GM12878 (cell line): ENCODE results near the gene PLEKHA6. TPM values are rescaled to one million over a fixed set of nuclear protein-coding genes. Genes with fewer than 3 reads are reported as not detected.

Experiments used
- ATAC-seq: fragments of 200-7000 bp; cut with Tn5 transposase; 3 replicates; pipeline ENCODE4 v1.9.1; 2020; ENCODE audit warnings: mild to moderate bottlenecking, moderate library complexity
- BruUV-seq: library from RNA; stranded (reverse); fragments of 400-500 nt; replicated peaks from 2 replicates; lab custom pipeline; 2021; lab: Mats Ljungman, UMichigan
- CTCF ChIA-PET: fragments of 300-600 bp; sonication (Branson Sonifier 250); formaldehyde crosslinking; extraction: SDS; loops from one replicate; lab custom pipeline; 2021; ENCODE audit warnings: inconsistent platforms; lab: Yijun Ruan, JAX
- POLR2A ChIA-PET: fragments of 350-600 bp; formaldehyde crosslinking; extraction: SDS; loops from one replicate; lab custom pipeline; 2021; ENCODE audit warnings: inconsistent platforms; lab: Charles Lee
- RAD21 ChIA-PET: fragments of 300-600 bp; sonication (Branson Sonifier 250); formaldehyde crosslinking; loops from one replicate; lab custom pipeline; 2023; ENCODE audit warnings: antibody characterized with exemption; ENCODE audit not compliant: unreplicated experiment; lab: Charles Lee
- SMC1A ChIA-PET: fragments of 300-600 bp; sonication (Branson Sonifier 250); formaldehyde crosslinking; loops from one replicate; lab custom pipeline; 2023; ENCODE audit not compliant: unreplicated experiment, uncharacterized antibody; lab: Charles Lee
- DNase-seq: peaks from one replicate; pipeline ENCODE4 v3.0.0-alpha.2; 2011; ENCODE audit warnings: low read depth, low spot score
- FAIRE-seq: peaks from 3 replicates; lab custom pipeline; 2011; peaks lifted over from hg19 to GRCh38; lab: Jason Lieb, UNC
- H2AFZ ChIP-seq: 2 replicates; pipeline ENCODE4 v1.6.0; 2011; ENCODE audit warnings: low read depth, low read length, control low read depth; ENCODE audit not compliant: control insufficient read depth
- H3K27ac ChIP-seq: 2 replicates; pipeline ENCODE4 v1.5.1; 2011; ENCODE audit warnings: control low read depth; ENCODE audit not compliant: control insufficient read depth, insufficient read depth
- H3K27me3 ChIP-seq, 2 experiments: replicated peaks in 1 of 2; 2 replicates each; pipeline versions ENCODE4 v1.6.0 to v1.6.1; 2011; ENCODE audit warnings: low read length in 1 of 2; ENCODE audit not compliant: control insufficient read depth in 2 of 2, insufficient read depth in 2 of 2
- H3K36me3 ChIP-seq, 2 experiments: 2 replicates each; pipeline ENCODE4 v1.5.1; 2011; ENCODE audit warnings: low read length in 1 of 2; ENCODE audit not compliant: control insufficient read depth in 2 of 2, insufficient read depth in 2 of 2
- H3K4me1 ChIP-seq: 2 replicates; pipeline ENCODE4 v1.6.1; 2011; ENCODE audit warnings: mild to moderate bottlenecking, low read length, moderate library complexity, mixed read lengths; ENCODE audit not compliant: control insufficient read depth, insufficient read depth
- H3K4me2 ChIP-seq: 2 replicates; pipeline ENCODE4 v1.6.0; 2011; ENCODE audit warnings: control low read depth; ENCODE audit not compliant: control insufficient read depth, insufficient read depth
- H3K4me3 ChIP-seq: fragments of 200-600 bp; sonication (generic); 2 replicates; pipeline ENCODE4 v1.5.1; 2016
- H3K79me2 ChIP-seq: 2 replicates; pipeline ENCODE4 v1.6.0; 2011; ENCODE audit warnings: low read length; ENCODE audit not compliant: control insufficient read depth, insufficient read depth
- H3K9ac ChIP-seq: 2 replicates; pipeline ENCODE4 v1.8.0; 2011; ENCODE audit warnings: low read length, control low read depth, mixed read lengths; ENCODE audit not compliant: control insufficient read depth, insufficient read depth
- H3K9me3 ChIP-seq: replicated peaks from 3 replicates; pipeline ENCODE4 v1.5.1; 2011; ENCODE audit warnings: mild to moderate bottlenecking, low read length; ENCODE audit not compliant: control insufficient read depth, insufficient read depth
- H4K20me1 ChIP-seq: 2 replicates; pipeline ENCODE4 v1.6.0; 2011; ENCODE audit not compliant: control insufficient read depth, insufficient read depth
- CEBPB ChIP-seq, 2 experiments: fragments of 150-350 bp in 1 of 2; IDR thresholded peaks; 2 replicates each; pipeline ENCODE4 v1.6.1; 2012 to 2014; ENCODE audit warnings: low read depth in 2 of 2, low read length in 2 of 2, borderline replicate concordance in 1 of 2, inconsistent platforms in 1 of 2
- IKZF1 ChIP-seq: fragments of 450-650 bp; conservative IDR thresholded peaks from 2 replicates; pipeline ENCODE4 v1.6.1; 2017; ENCODE audit warnings: antibody characterized with exemption, mild to moderate bottlenecking
- MTA3 ChIP-seq: IDR thresholded peaks from 2 replicates; pipeline ENCODE4 v1.6.1; 2012; ENCODE audit warnings: low read length, inconsistent platforms, borderline replicate concordance
- NFYA ChIP-seq: IDR thresholded peaks from 2 replicates; pipeline ENCODE4 v1.6.1; 2011; ENCODE audit warnings: low read depth, mild to moderate bottlenecking, low read length, improper control_type of control experiment, borderline replicate concordance
- RFX5 ChIP-seq: IDR thresholded peaks from 2 replicates; pipeline ENCODE4 v1.6.1; 2011; ENCODE audit warnings: low read depth, low read length, improper control_type of control experiment
- SMAD5 ChIP-seq: IDR thresholded peaks from 2 replicates; pipeline ENCODE4 v1.6.1; 2016; ENCODE audit warnings: antibody characterized with exemption, low read depth
- SRF ChIP-seq, 2 experiments: IDR thresholded peaks; 2 replicates each; pipeline ENCODE4 v1.6.1; 2011; ENCODE audit warnings: low read depth in 2 of 2, low read length in 2 of 2, mild to moderate bottlenecking in 1 of 2, moderate library complexity in 1 of 2
- STAT3 ChIP-seq: IDR thresholded peaks from 2 replicates; pipeline ENCODE4 v1.6.1; 2011; ENCODE audit warnings: low read depth, low read length, improper control_type of control experiment
- ZBTB11 ChIP-seq: fragments of 450-650 bp; formaldehyde crosslinking; IDR thresholded peaks from 2 replicates; pipeline ENCODE4 v1.5.0; 2022; ENCODE audit warnings: mild to moderate bottlenecking, missing genetic modification characterization
- WGBS: methylation state at CpG from one replicate; pipeline ENCODE4 v1.1.6; 2016; ENCODE audit warnings: low lambda C conversion rate; ENCODE audit not compliant: insufficient replicate concordance, insufficient coverage; ENCODE audit errors: missing lambda C conversion rate; 5-methylcytosine and 5-hydroxymethylcytosine counted together
- in situ Hi-C: fragments of 300-500 bp; cut with MboI; formaldehyde crosslinking; loops from 9 replicates; pipeline ENCODE4 v1.14.3; 2018; ENCODE audit warnings: mixed read lengths
- intact Hi-C: fragments of 100-400 bp; cut with micrococcal nuclease; formaldehyde crosslinking; loops from one replicate; pipeline ENCODE4 v1.14.2; 2022; ENCODE audit not compliant: unreplicated experiment
- polyA plus RNA-seq, 11 experiments: library from polyadenylated mRNA; depleted of rRNA in 4 of 11; unstranded in 6 of 11; stranded (reverse) in 5 of 11; fragments of >200 nt; fragmentation: Nextera tagmentation in 4 of 11; fragmentation: Illumina TruSeq in 1 of 11; extraction: Ambion mirVana in 4 of 11; extraction: Trizol in 1 of 11; gene quantifications; 1 replicate in 1 of 11; 2 replicates in 10 of 11; pipeline versions ENCODE4 v1.2.1 to v1.2.3, GENCODE V29; 2011 to 2016; ENCODE audit warnings: inconsistent platforms in 2 of 11, missing spikeins in 2 of 11, low read depth in 1 of 11
- total RNA-seq, 4 experiments: library from RNA; depleted of rRNA in 3 of 4; stranded (reverse); fragments of >200 nt in 3 of 4; fragmentation: Illumina TruSeq in 1 of 4; extraction: Trizol in 1 of 4; gene quantifications; 2 replicates each; pipeline versions ENCODE4 v1.2.1 to v1.2.3, GENCODE V29; 2013 to 2021
- TF ChIP-seq, protein P1 (sequence below): IDR thresholded peaks from 2 replicates; pipeline ENCODE4 v1.6.1; 2011; ENCODE audit warnings: mild to moderate bottlenecking, low read depth, low read length, moderate library complexity; ENCODE audit not compliant: insufficient replicate concordance

PLEKHA6 gene
- total and polyA plus RNA-seq, 10 of the 15 experiments (the other 5 are each of a cell fraction or from before 2014, with no cell fraction given): 0.04 to 0.81 (median 0.19) TPM; not detected in 4

DNA sequence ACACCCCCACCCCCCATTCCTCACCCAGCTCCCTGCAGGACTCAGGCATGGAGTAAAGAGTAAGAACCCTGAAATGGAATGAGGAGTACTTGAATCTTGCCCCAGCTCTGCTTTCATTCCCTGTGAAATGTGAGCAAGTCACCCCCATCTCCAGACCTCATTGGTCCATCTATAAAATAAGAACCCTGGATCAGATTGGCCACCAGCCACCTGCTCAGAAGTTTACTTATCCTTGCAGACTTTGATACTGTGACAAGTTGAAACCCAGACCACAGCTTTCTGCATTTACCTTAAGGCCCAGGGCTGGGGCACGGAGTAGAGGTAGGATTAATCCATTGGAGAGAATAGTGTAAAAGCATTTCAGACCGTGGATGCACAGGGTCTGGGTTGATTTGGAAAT is 165.6 kb downstream of the PLEKHA6 start:
- H3K27me3 ChIP-seq: peaks cover 3 to 9% of the 10 kb centered on the region in 2 experiments; a peak in 3 of 4 replicates
- no peak overlapping the region for H3K4me2 ChIP-seq
- CTCF ChIA-PET: interaction anchor here (1.5 kb wide), 1 partner anchor 16 kb away, joined by 3 read pairs; no protein-coding TSS in a partner anchor
- no peak for FAIRE-seq
- H3K9me3 ChIP-seq: no peaks in the 10 kb centered on the region
- H3K79me2 ChIP-seq: no peaks in the 10 kb centered on the region
- H3K4me3 ChIP-seq: no peak overlapping the region
- WGBS: 6% methylated on average over 2 of the region's 2 CpGs
- no peaks in the 10 kb centered on the region for H3K36me3 ChIP-seq
- H2AFZ ChIP-seq: no peak overlapping the region
- TF ChIP-seq IKZF1: no peak
- no peak for TF ChIP-seq STAT3
- no peak for TF ChIP-seq CEBPB (IDR thresholded peaks at IDR 0.05; ENCODE audit: borderline replicate concordance in 1 of 2, low read depth in 2 of 2, low read length in 2 of 2)
- TF ChIP-seq, protein P1, sequence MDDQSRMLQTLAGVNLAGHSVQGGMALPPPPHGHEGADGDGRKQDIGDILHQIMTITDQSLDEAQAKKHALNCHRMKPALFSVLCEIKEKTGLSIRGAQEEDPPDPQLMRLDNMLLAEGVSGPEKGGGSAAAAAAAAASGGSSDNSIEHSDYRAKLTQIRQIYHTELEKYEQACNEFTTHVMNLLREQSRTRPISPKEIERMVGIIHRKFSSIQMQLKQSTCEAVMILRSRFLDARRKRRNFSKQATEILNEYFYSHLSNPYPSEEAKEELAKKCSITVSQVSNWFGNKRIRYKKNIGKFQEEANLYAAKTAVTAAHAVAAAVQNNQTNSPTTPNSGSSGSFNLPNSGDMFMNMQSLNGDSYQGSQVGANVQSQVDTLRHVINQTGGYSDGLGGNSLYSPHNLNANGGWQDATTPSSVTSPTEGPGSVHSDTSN: no peak
- TF ChIP-seq RFX5: no peak
- no peak for TF ChIP-seq ZBTB11 (CRISPR knock-in tag)
- no peak for TF ChIP-seq SMAD5
- TF ChIP-seq MTA3: no peak
- TF ChIP-seq SRF (IDR thresholded peaks at IDR 0.05; ENCODE audit: low read depth in 2 of 2, low read length in 2 of 2): no peak
- no peak for TF ChIP-seq NFYA
- TF ChIP-seq, all 136 proteins: peak for 0
- in situ Hi-C loops: no loop called here
- Histone ChIP-seq H3K9ac (no peak overlapping the region), H3K27ac (no peak overlapping the region), H3K4me1 (no peaks in the 10 kb centered on the region), H4K20me1 (no peaks in the 10 kb centered on the region)
- intact Hi-C loops: no loop called here
- ATAC-seq (no peak), DNase-seq (no peak)
- ChIA-PET RAD21 (no interaction called here), SMC1A (no interaction called here), POLR2A (no interaction called here)
- BruUV-seq: no TSS peak
